ENCODE data around the gene ATG16L1.

DNA sequence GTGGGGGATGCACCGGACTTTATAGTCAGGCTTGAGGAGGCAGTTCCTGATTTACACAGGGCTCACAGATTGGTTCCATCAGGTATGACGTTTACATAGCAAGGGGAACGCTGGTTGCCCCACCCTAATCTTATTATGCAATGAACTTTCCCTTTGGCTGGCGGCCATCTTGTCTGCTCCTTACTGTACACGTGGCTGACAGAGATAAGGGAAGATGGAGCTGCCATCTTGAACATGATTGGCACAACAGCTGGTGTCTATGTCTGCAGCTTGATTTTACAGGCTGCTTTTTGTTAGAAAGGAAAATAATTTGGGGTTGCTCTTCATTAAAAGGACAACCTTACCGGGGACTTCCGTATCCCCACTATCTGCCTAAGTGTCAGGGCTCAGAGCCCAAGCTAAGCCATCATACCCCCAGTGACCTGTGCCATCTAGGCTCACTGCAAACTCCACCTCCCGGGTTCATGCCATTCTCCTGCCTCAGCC is 33.5 kb upstream of the ATG16L1 start:
- TF ChIP-seq, protein P1, sequence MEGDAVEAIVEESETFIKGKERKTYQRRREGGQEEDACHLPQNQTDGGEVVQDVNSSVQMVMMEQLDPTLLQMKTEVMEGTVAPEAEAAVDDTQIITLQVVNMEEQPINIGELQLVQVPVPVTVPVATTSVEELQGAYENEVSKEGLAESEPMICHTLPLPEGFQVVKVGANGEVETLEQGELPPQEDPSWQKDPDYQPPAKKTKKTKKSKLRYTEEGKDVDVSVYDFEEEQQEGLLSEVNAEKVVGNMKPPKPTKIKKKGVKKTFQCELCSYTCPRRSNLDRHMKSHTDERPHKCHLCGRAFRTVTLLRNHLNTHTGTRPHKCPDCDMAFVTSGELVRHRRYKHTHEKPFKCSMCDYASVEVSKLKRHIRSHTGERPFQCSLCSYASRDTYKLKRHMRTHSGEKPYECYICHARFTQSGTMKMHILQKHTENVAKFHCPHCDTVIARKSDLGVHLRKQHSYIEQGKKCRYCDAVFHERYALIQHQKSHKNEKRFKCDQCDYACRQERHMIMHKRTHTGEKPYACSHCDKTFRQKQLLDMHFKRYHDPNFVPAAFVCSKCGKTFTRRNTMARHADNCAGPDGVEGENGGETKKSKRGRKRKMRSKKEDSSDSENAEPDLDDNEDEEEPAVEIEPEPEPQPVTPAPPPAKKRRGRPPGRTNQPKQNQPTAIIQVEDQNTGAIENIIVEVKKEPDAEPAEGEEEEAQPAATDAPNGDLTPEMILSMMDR (optimal IDR thresholded peaks at IDR 0.05 in 1 of 3, IDR thresholded peaks at IDR 0.05 in 1 of 3, conservative IDR thresholded peaks at IDR 0.05 in 1 of 3; ENCODE audit: extremely low read depth in 1 of 3, insufficient read depth in 2 of 3, low read length in 3 of 3): no peak
- no peak for TF ChIP-seq EZH2 (IDR thresholded peaks at IDR 0.05; ENCODE audit: low read length)

Data from keratinocyte (primary cell).